Measurements from ENCODE around the gene ARHGAP31. TPM values are rescaled to one million over a fixed set of nuclear protein-coding genes. Genes with fewer than 3 reads are reported as not detected.
"Not testable (repeated sequence)": the region's sequence is repeated elsewhere in the genome, so short reads cannot be mapped to it uniquely, and the experiment has no call there.

ARHGAP31 gene
- total RNA-seq, 2 experiments from 2014 or later = 10.8 to 11.4 TPM

- Mint-ChIP-seq H3K4me3 (no peak overlapping the region), H3K4me1 (ENCODE audit: low read depth) (peaks cover 17% of the 10 kb centered on the region), H3K27ac (no peak overlapping the region), H3K9me3 (no peaks in the 10 kb centered on the region), H3K36me3 (peaks cover 3% of the 10 kb centered on the region), H3K27me3 (no peaks in the 10 kb centered on the region)
- POLR2A ChIA-PET = no interaction called here
- no peak for DNase-seq
- CTCF ChIA-PET = no interaction called here
- intact Hi-C loops (cut with micrococcal nuclease) = no loop called here
Observed at GRCh38 chr3:119356646-119357045, 62.5 kb downstream of the ARHGAP31 start.

GRCh38 chr3:119357190-119357589 lies 63.0 kb downstream of the ARHGAP31 start:
- no peaks in the 10 kb centered on the region for H3K27me3 Mint-ChIP-seq
- H3K27ac Mint-ChIP-seq = no peak overlapping the region
- H3K4me1 Mint-ChIP-seq (ENCODE audit: low read depth) = peaks cover 12% of the 10 kb centered on the region
- ChIA-PET CTCF (no interaction called here), POLR2A (no interaction called here)
- intact Hi-C loops (cut with micrococcal nuclease) = no loop called here
- H3K36me3 Mint-ChIP-seq = peaks cover 3% of the 10 kb centered on the region
- no peak overlapping the region for H3K4me3 Mint-ChIP-seq
- no peaks in the 10 kb centered on the region for H3K9me3 Mint-ChIP-seq
- DNase-seq = no peak

GRCh38 chr3:119359476-119360326 lies 65.5 kb downstream of the ARHGAP31 start:
- H3K36me3 Mint-ChIP-seq = peaks cover 3% of the 10 kb centered on the region
- DNase-seq = no peak
- H3K9me3 Mint-ChIP-seq = no peaks in the 10 kb centered on the region
- POLR2A ChIA-PET = no interaction called here
- H3K27me3 Mint-ChIP-seq = no peaks in the 10 kb centered on the region
- intact Hi-C loops (cut with micrococcal nuclease) = no loop called here
- no peak overlapping the region for H3K4me3 Mint-ChIP-seq
- H3K27ac Mint-ChIP-seq = no peak overlapping the region
- CTCF ChIA-PET = no interaction called here
- no peaks in the 10 kb centered on the region for H3K4me1 Mint-ChIP-seq (ENCODE audit: low read depth)

GRCh38 chr3:119360736-119361462 lies 66.7 kb downstream of the ARHGAP31 start:
- H3K27ac Mint-ChIP-seq = no peak overlapping the region
- no peak for DNase-seq
- peaks cover 3% of the 10 kb centered on the region for H3K36me3 Mint-ChIP-seq
- H3K4me1 Mint-ChIP-seq (ENCODE audit: low read depth) = no peaks in the 10 kb centered on the region
- H3K9me3 Mint-ChIP-seq = no peaks in the 10 kb centered on the region
- ChIA-PET POLR2A (no interaction called here), CTCF (no interaction called here)
- H3K27me3 Mint-ChIP-seq = no peaks in the 10 kb centered on the region
- intact Hi-C loops (cut with micrococcal nuclease) = no loop called here
- H3K4me3 Mint-ChIP-seq = no peak overlapping the region

GRCh38 chr3:119362010-119362409 lies 67.8 kb downstream of the ARHGAP31 start:
- Mint-ChIP-seq H3K9me3 (no peaks in the 10 kb centered on the region), H3K27ac (no peak overlapping the region), H3K27me3 (no peaks in the 10 kb centered on the region), H3K4me3 (no peak overlapping the region), H3K36me3 (peaks cover 3% of the 10 kb centered on the region), H3K4me1 (ENCODE audit: low read depth) (no peaks in the 10 kb centered on the region)
- no peak for DNase-seq
- intact Hi-C loops (cut with micrococcal nuclease) = no loop called here
- ChIA-PET CTCF (interaction anchor here (0.9 kb wide), 1 partner anchor 55 kb away, joined by 3 read pairs; no protein-coding TSS in a partner anchor), POLR2A (no interaction called here)

GRCh38 chr3:119362940-119363725 lies 69.0 kb downstream of the ARHGAP31 start:
- POLR2A ChIA-PET = no interaction called here
- Mint-ChIP-seq H3K4me1 (ENCODE audit: low read depth) (no peaks in the 10 kb centered on the region), H3K9me3 (no peaks in the 10 kb centered on the region), H3K27me3 (no peaks in the 10 kb centered on the region), H3K4me3 (no peak overlapping the region), H3K36me3 (peaks cover 4% of the 10 kb centered on the region), H3K27ac (no peak overlapping the region)
- no peak for DNase-seq
- CTCF ChIA-PET = no interaction called here
- intact Hi-C loops (cut with micrococcal nuclease) = no loop called here

GRCh38 chr3:119364401-119364800 lies 70.2 kb downstream of the ARHGAP31 start:
- H3K27me3 Mint-ChIP-seq = no peaks in the 10 kb centered on the region
- intact Hi-C loops (cut with micrococcal nuclease) = no loop called here
- ChIA-PET POLR2A (no interaction called here), CTCF (no interaction called here)
- no peak overlapping the region for H3K27ac Mint-ChIP-seq
- H3K9me3 Mint-ChIP-seq = no peaks in the 10 kb centered on the region
- no peak overlapping the region for H3K4me3 Mint-ChIP-seq
- peaks cover 8% of the 10 kb centered on the region for H3K36me3 Mint-ChIP-seq
- H3K4me1 Mint-ChIP-seq (ENCODE audit: low read depth) = no peaks in the 10 kb centered on the region
- no peak for DNase-seq

GRCh38 chr3:119365418-119365817 lies 71.2 kb downstream of the ARHGAP31 start:
- Mint-ChIP-seq H3K36me3 (peaks cover 8% of the 10 kb centered on the region), H3K4me3 (no peak overlapping the region), H3K27ac (no peak overlapping the region), H3K4me1 (ENCODE audit: low read depth) (no peaks in the 10 kb centered on the region), H3K27me3 (no peaks in the 10 kb centered on the region), H3K9me3 (no peaks in the 10 kb centered on the region)
- intact Hi-C loops (cut with micrococcal nuclease) = no loop called here
- DNase-seq = no peak
- CTCF ChIA-PET = interaction anchor here (0.7 kb wide), 1 partner anchor 36 kb away, joined by 3 read pairs; no protein-coding TSS in a partner anchor
- POLR2A ChIA-PET = no interaction called here

- POLR2A ChIA-PET = no interaction called here
- intact Hi-C loops (cut with micrococcal nuclease) = no loop called here
- H3K36me3 Mint-ChIP-seq = peaks cover 8% of the 10 kb centered on the region
Observed at GRCh38 chr3:119367000-119367399, 72.8 kb downstream of the ARHGAP31 start.

GRCh38 chr3:119368298-119368697 lies 74.1 kb downstream of the ARHGAP31 start:
- ChIA-PET CTCF (no interaction called here), POLR2A (no interaction called here)
- no peak overlapping the region for H3K4me3 Mint-ChIP-seq
- no peaks in the 10 kb centered on the region for H3K9me3 Mint-ChIP-seq
- H3K27me3 Mint-ChIP-seq = no peaks in the 10 kb centered on the region
- no peak for DNase-seq
- intact Hi-C loops (cut with micrococcal nuclease) = no loop called here
- H3K36me3 Mint-ChIP-seq = peaks cover 8% of the 10 kb centered on the region
- H3K27ac Mint-ChIP-seq = no peak overlapping the region
- H3K4me1 Mint-ChIP-seq (ENCODE audit: low read depth) = no peaks in the 10 kb centered on the region

More at GRCh38 chr3:119367000-119367399, 72.8 kb downstream of the ARHGAP31 start:
- H3K9me3 Mint-ChIP-seq = no peaks in the 10 kb centered on the region
- no peak overlapping the region for H3K27ac Mint-ChIP-seq
- H3K27me3 Mint-ChIP-seq = no peaks in the 10 kb centered on the region
- H3K4me1 Mint-ChIP-seq (ENCODE audit: low read depth) = no peaks in the 10 kb centered on the region
- no peak overlapping the region for H3K4me3 Mint-ChIP-seq
- no peak for DNase-seq
- CTCF ChIA-PET = no interaction called here

GRCh38 chr3:119371786-119372185 lies 77.6 kb downstream of the ARHGAP31 start:
- H3K27me3 Mint-ChIP-seq; POLR2A ChIA-PET; H3K9me3 Mint-ChIP-seq; intact Hi-C loops (cut with micrococcal nuclease); H3K4me3 Mint-ChIP-seq; DNase-seq; H3K4me1 Mint-ChIP-seq (ENCODE audit: low read depth); H3K27ac Mint-ChIP-seq: not testable (repeated sequence)
- peaks cover 12% of the 10 kb centered on the region for H3K36me3 Mint-ChIP-seq
- CTCF ChIA-PET = interaction anchor here (0.6 kb wide), 1 partner anchor 123 kb away, joined by 3 read pairs; no protein-coding TSS in a partner anchor

GRCh38 chr3:119375106-119375505 lies 80.9 kb downstream of the ARHGAP31 start:
- DNase-seq = no peak
- CTCF ChIA-PET = no interaction called here
- intact Hi-C loops (cut with micrococcal nuclease) = no loop called here
- Mint-ChIP-seq H3K9me3 (no peaks in the 10 kb centered on the region), H3K36me3 (peaks cover 4% of the 10 kb centered on the region), H3K4me1 (ENCODE audit: low read depth) (no peaks in the 10 kb centered on the region), H3K4me3 (no peak overlapping the region), H3K27me3 (no peaks in the 10 kb centered on the region), H3K27ac (no peak overlapping the region)
- POLR2A ChIA-PET = no interaction called here

All from activated CD4-positive, alpha-beta memory T cell treated with anti-CD3 and anti-CD28 coated beads for 36 hours (primary cell).